Naive thymus-derived CD4-positive, alpha-beta T cell (primary cell): ENCODE measurements around the gene TMOD1. TPM values are rescaled to one million over a fixed set of nuclear protein-coding genes. Genes with fewer than 3 reads are reported as not detected.

ENCODE experiments used
- ATAC-seq: fragments of 150-1000 bp; cut with Tn5 transposase; 2 replicates; pipeline ENCODE4 v1.10.0; 2021; ENCODE audit warnings: mild to moderate bottlenecking, moderate library complexity
- CTCF ChIA-PET: fragments of 350-600 bp; sonication (Branson Sonifier 250); formaldehyde crosslinking; loops from one replicate; lab custom pipeline; 2021; ENCODE audit warnings: antibody characterized with exemption; lab: Charles Lee
- POLR2A ChIA-PET: fragments of 350-600 bp; sonication (Branson Sonifier 250); formaldehyde crosslinking; loops from one replicate; lab custom pipeline; 2021; ENCODE audit warnings: antibody characterized with exemption, inconsistent platforms; lab: Charles Lee
- DNase-seq, 9 donors: peaks; one replicate each; pipeline versions ENCODE4 v3.0.0 to v3.0.0-alpha.2; 2020 to 2022; ENCODE audit warnings: mixed read lengths in 1 of 9
- H3K27ac ChIP-seq: one replicate; pipeline ENCODE4 v1.7.0; 2013; ENCODE audit warnings: mild to moderate bottlenecking, low read depth, low read length, moderate library complexity
- H3K27me3 ChIP-seq, 2 donors: one replicate each; pipeline ENCODE4 v1.7.0; 2013; ENCODE audit warnings: low read length in 2 of 2, mild to moderate bottlenecking in 2 of 2, moderate library complexity in 2 of 2; ENCODE audit not compliant: control insufficient read depth in 2 of 2, insufficient read depth in 2 of 2
- H3K36me3 ChIP-seq, 3 experiments: 1 replicate in 2 of 3; 2 replicates in 1 of 3; pipeline ENCODE4 v1.7.0; 2013; ENCODE audit warnings: low read length in 3 of 3, mild to moderate bottlenecking in 3 of 3, moderate library complexity in 1 of 3; ENCODE audit not compliant: insufficient read depth in 3 of 3, control insufficient read depth in 2 of 3
- H3K4me1 ChIP-seq, 2 donors: one replicate each; pipeline ENCODE4 v1.7.0; 2013; ENCODE audit warnings: low read length in 2 of 2, mild to moderate bottlenecking in 2 of 2, moderate library complexity in 1 of 2; ENCODE audit not compliant: control insufficient read depth in 2 of 2, insufficient read depth in 2 of 2
- H3K4me3 ChIP-seq: 2 replicates; pipeline ENCODE4 v1.7.0; 2013; ENCODE audit warnings: mild to moderate bottlenecking, low read length
- H3K9me3 ChIP-seq, 3 experiments: 1 replicate in 2 of 3; 2 replicates in 1 of 3; pipeline ENCODE4 v1.7.0; 2013; ENCODE audit warnings: low read length in 3 of 3; ENCODE audit not compliant: control insufficient read depth in 2 of 3
- H3K27ac Mint-ChIP-seq, 9 donors: one replicate each; pipeline ENCODE4 v1.8.0; 2020 to 2022; ENCODE audit warnings: mixed read lengths in 9 of 9, mild to moderate bottlenecking in 8 of 9, moderate library complexity in 5 of 9, inconsistent platforms in 2 of 9
- H3K27me3 Mint-ChIP-seq, 5 donors: one replicate each; pipeline ENCODE4 v1.8.0; 2021 to 2022; ENCODE audit warnings: mixed read lengths in 5 of 5, mild to moderate bottlenecking in 1 of 5
- H3K36me3 Mint-ChIP-seq, 5 donors: one replicate each; pipeline ENCODE4 v1.8.0; 2020 to 2022; ENCODE audit warnings: mixed read lengths in 5 of 5, mild to moderate bottlenecking in 3 of 5, inconsistent platforms in 1 of 5
- H3K4me1 Mint-ChIP-seq, 7 donors: one replicate each; pipeline ENCODE4 v1.8.0; 2020 to 2022; ENCODE audit warnings: mixed read lengths in 7 of 7, mild to moderate bottlenecking in 3 of 7, inconsistent platforms in 1 of 7
- H3K4me3 Mint-ChIP-seq, 10 donors: one replicate each; pipeline ENCODE4 v1.8.0; 2020 to 2022; ENCODE audit warnings: mild to moderate bottlenecking in 10 of 10, mixed read lengths in 10 of 10, moderate library complexity in 6 of 10, inconsistent platforms in 2 of 10
- H3K9me3 Mint-ChIP-seq, 11 donors: one replicate each; pipeline ENCODE4 v1.8.0; 2020 to 2022; ENCODE audit warnings: mixed read lengths in 11 of 11, mild to moderate bottlenecking in 4 of 11, inconsistent platforms in 1 of 11, moderate library complexity in 1 of 11
- intact Hi-C, 2 donors: fragments of 100-400 bp; cut with micrococcal nuclease; formaldehyde crosslinking; loops; one replicate each; pipeline ENCODE4 v1.15.1; 2023
- polyA plus RNA-seq, 2 donors: library from polyadenylated mRNA; unstranded; fragments of 300-500 nt; fragmentation: Illumina TruSeq; gene quantifications; one replicate each; pipeline ENCODE4 v1.2.3, GENCODE V29; 2021
- total RNA-seq, 6 experiments: library from RNA in 5 of 6; stranded (reverse) in 5 of 6; gene quantifications; 1 replicate in 5 of 6; 2 replicates in 1 of 6; pipeline ENCODE4 v1.2.3 and lab custom pipeline; 2021 to 2026

TMOD1 gene
- total and polyA plus RNA-seq, 7 experiments from 2014 or later, result 0.68 to 1.7 (median 1.1) TPM

- Histone ChIP-seq H3K27ac (no peak overlapping the region), H3K4me1 (peaks cover 4% of the 10 kb centered on the region in 2 donors), H3K4me3 (no peak overlapping the region), H3K9me3 (no peaks in the 10 kb centered on the region), H3K27me3 (no peaks in the 10 kb centered on the region), H3K36me3 (peaks cover 0 to 56% (median 17%) of the 10 kb centered on the region in 3 experiments)
- Mint-ChIP-seq H3K27ac (no peak overlapping the region), H3K4me1 (peaks cover 6 to 8% (median 6%) of the 10 kb centered on the region in 7 donors), H3K27me3 (no peaks in the 10 kb centered on the region), H3K9me3 (no peaks in the 10 kb centered on the region), H3K4me3 (no peak overlapping the region), H3K36me3 (peaks cover 3 to 38% (median 11%) of the 10 kb centered on the region in 5 donors)
- no peak for ATAC-seq
- DNase-seq, result no peak
- intact Hi-C loops, result no loop called here
- POLR2A ChIA-PET, result no interaction called here
- CTCF ChIA-PET, result interaction anchor here (0.6 to 1.3 kb wide), 2 partner anchors 199 to 721 kb away, joined by 3 to 4 read pairs; no protein-coding TSS in a partner anchor
Measured at GRCh38 chr9:97600531-97601227, 99.2 kb downstream of the TMOD1 start.

GRCh38 chr9:97601228-97601898, 99.9 kb downstream of the TMOD1 start:
- Histone ChIP-seq H3K4me3 (no peak overlapping the region), H3K27me3 (no peaks in the 10 kb centered on the region), H3K9me3 (no peaks in the 10 kb centered on the region), H3K36me3 (peaks cover 0 to 63% (median 17%) of the 10 kb centered on the region in 3 experiments), H3K4me1 (peaks cover 4% of the 10 kb centered on the region in 2 donors), H3K27ac (no peak overlapping the region)
- ChIA-PET CTCF (interaction anchor here (0.6 to 1.3 kb wide), 3 partner anchors 120 to 721 kb away, joined by 3 to 4 read pairs (median 3); no protein-coding TSS in a partner anchor), POLR2A (no interaction called here)
- no peak overlapping the region for H3K27ac Mint-ChIP-seq
- peaks cover 3 to 36% (median 14%) of the 10 kb centered on the region in 5 donors for H3K36me3 Mint-ChIP-seq
- intact Hi-C loops, result no loop called here
- ATAC-seq, result no peak
- H3K9me3 Mint-ChIP-seq, result no peaks in the 10 kb centered on the region
- DNase-seq, result no peak
- H3K4me1 Mint-ChIP-seq, result peaks cover 6 to 8% (median 6%) of the 10 kb centered on the region in 7 donors
- no peak overlapping the region for H3K4me3 Mint-ChIP-seq
- H3K27me3 Mint-ChIP-seq, result no peaks in the 10 kb centered on the region

GRCh38 chr9:97602430-97602829, 101.0 kb downstream of the TMOD1 start:
- H3K36me3 ChIP-seq, result peaks cover 3 to 67% (median 17%) of the 10 kb centered on the region in 3 experiments

GRCh38 chr9:97604901-97605645, 103.6 kb downstream of the TMOD1 start:
- H3K4me1 Mint-ChIP-seq, result peaks cover 0 to 4% (median 0%) of the 10 kb centered on the region in 7 donors
- no peaks in the 10 kb centered on the region for H3K27me3 ChIP-seq
- H3K27me3 Mint-ChIP-seq, result no peaks in the 10 kb centered on the region
- no peaks in the 10 kb centered on the region for H3K9me3 ChIP-seq
- no peak for DNase-seq
- ATAC-seq, result no peak
- H3K4me1 ChIP-seq, result no peaks in the 10 kb centered on the region
- H3K36me3 ChIP-seq, result peaks cover 3 to 69% (median 17%) of the 10 kb centered on the region in 3 experiments
- CTCF ChIA-PET, result no interaction called here
- H3K27ac Mint-ChIP-seq, result peak overlapping the region in 2 of 9 donors; percentile 12 to 75
- H3K36me3 Mint-ChIP-seq, result peaks cover 3 to 51% (median 10%) of the 10 kb centered on the region in 5 donors
- no peak overlapping the region for H3K27ac ChIP-seq
- no peak overlapping the region for H3K4me3 Mint-ChIP-seq
- POLR2A ChIA-PET, result no interaction called here
- H3K9me3 Mint-ChIP-seq, result no peaks in the 10 kb centered on the region
- H3K4me3 ChIP-seq, result no peak overlapping the region
- intact Hi-C loops, result no loop called here

More at GRCh38 chr9:97602430-97602829, 101.0 kb downstream of the TMOD1 start:
- H3K27ac ChIP-seq, result no peak overlapping the region
- Mint-ChIP-seq H3K9me3 (no peaks in the 10 kb centered on the region), H3K27me3 (no peaks in the 10 kb centered on the region), H3K27ac (no peak overlapping the region), H3K4me3 (no peak overlapping the region), H3K36me3 (peaks cover 3 to 44% (median 10%) of the 10 kb centered on the region in 5 donors), H3K4me1 (peaks cover 6 to 10% (median 6%) of the 10 kb centered on the region in 7 donors)
- no peak for ATAC-seq
- CTCF ChIA-PET, result interaction anchor here (0.9 kb wide), 1 partner anchor 121 kb away, joined by 3 read pairs; no protein-coding TSS in a partner anchor
- no peaks in the 10 kb centered on the region for H3K9me3 ChIP-seq
- no peaks in the 10 kb centered on the region for H3K27me3 ChIP-seq
- peaks cover 4% of the 10 kb centered on the region in 2 donors for H3K4me1 ChIP-seq
- H3K4me3 ChIP-seq, result no peak overlapping the region
- intact Hi-C loops, result no loop called here
- no peak for DNase-seq
- POLR2A ChIA-PET, result no interaction called here

DNA sequence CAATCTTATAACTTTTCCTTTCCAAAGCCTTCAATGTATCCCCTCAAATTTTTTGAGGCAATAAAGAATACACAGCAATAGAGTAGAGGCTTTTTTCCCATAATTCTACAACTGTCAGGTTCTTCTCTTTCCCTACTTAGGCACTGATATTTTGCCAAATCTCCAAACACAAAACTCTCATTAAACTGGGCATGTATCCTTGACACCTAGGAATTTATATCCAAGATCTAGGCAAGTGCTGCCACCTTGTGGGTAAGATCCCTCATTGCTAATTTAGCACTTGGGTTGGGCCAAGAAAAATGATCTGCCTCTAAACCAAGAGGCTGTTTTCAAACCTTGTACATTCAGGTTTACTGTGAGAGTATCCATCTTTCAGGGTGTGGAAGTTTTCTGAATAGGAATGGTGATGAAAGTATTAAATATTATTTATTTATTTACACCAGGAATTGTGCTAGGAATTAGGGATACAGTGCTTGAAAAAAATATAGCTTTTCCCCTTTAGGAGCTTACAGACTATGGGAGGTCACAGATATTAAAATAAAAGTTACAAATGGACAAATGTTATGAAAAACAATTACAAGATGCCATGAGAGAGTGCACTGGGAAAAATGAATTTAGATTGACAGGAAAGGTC, 114.1 kb downstream of the TMOD1 start:
- Histone ChIP-seq H3K4me1 (no peaks in the 10 kb centered on the region), H3K36me3 (peaks cover 0 to 17% (median 6%) of the 10 kb centered on the region in 3 experiments), H3K4me3 (no peak overlapping the region), H3K27me3 (no peaks in the 10 kb centered on the region), H3K27ac (no peak overlapping the region), H3K9me3 (no peaks in the 10 kb centered on the region)
- no peak overlapping the region for H3K4me3 Mint-ChIP-seq
- H3K36me3 Mint-ChIP-seq, result peaks cover 9 to 44% (median 12%) of the 10 kb centered on the region in 5 donors
- H3K9me3 Mint-ChIP-seq, result peaks cover 0 to 4% (median 0%) of the 10 kb centered on the region in 11 donors
- POLR2A ChIA-PET, result interaction anchor here (1.2 kb wide), 1 partner anchor 17 kb away, joined by 8 read pairs; the partner anchor contains the start of genes NCBP1 and TSTD2
- DNase-seq (peak in 8 of 9 donors; percentile 29 to 61 (median 52)), ATAC-seq (peak; percentile 76)
- H3K4me1 Mint-ChIP-seq, result peaks cover 0 to 15% (median 0%) of the 10 kb centered on the region in 7 donors
- peak overlapping the region in 1 of 9 donors; percentile 37 for H3K27ac Mint-ChIP-seq
- intact Hi-C loops, result loop anchor here (1.0 to 5.0 kb wide), 6 partner anchors 18 to 758 kb away; partner anchors contain the start of genes NCBP1 (in 1 of the 2) and TSTD2 (in 1 of the 2)
- CTCF ChIA-PET, result interaction anchor here (0.8 to 3.6 kb wide), 19 partner anchors 9 to 759 kb away, joined by 3 to 18 read pairs (median 4); partner anchors contain the start of genes NCBP1, TDRD7 and TSTD2
- no peaks in the 10 kb centered on the region for H3K27me3 Mint-ChIP-seq
